Right ventricle myocardium superior (tissue), 1 donor: ENCODE data around the gene IFT57. TPM values are rescaled to one million over a fixed set of nuclear protein-coding genes. Genes with fewer than 3 reads are reported as not detected.
"Not testable (repeated sequence)": the region's sequence is repeated elsewhere in the genome, so short reads cannot be mapped to it uniquely, and the experiment has no call there.

Experiments used
- ATAC-seq: fragments of 200-7000 bp; cut with Tn5 transposase; one replicate; pipeline ENCODE4 v1.9.1; 2020; ENCODE audit warnings: mild to moderate bottlenecking; ENCODE audit not compliant: poor library complexity
- DNase-seq: peaks from one replicate; pipeline ENCODE4 v3.0.0-alpha.2; 2020
- intact Hi-C: fragments of 100-400 bp; cut with DNase I; formaldehyde crosslinking; loops from one replicate; pipeline ENCODE4 v1.11.2; 2022
- total RNA-seq: library from RNA; stranded (reverse); fragmentation: NEBNext Ultra II Directional; extraction: Animal tissue kit (Norgen Biotek cat#: 25700); gene quantifications from one replicate; pipeline ENCODE4 v1.2.1, GENCODE V29; 2021
- donor health status: DM: no; HTN: yes; CAD: no; lungs with severe emphysema.

Gene IFT57
- total RNA-seq, 1 donor from 2014 or later, result 18.7 TPM

DNA sequence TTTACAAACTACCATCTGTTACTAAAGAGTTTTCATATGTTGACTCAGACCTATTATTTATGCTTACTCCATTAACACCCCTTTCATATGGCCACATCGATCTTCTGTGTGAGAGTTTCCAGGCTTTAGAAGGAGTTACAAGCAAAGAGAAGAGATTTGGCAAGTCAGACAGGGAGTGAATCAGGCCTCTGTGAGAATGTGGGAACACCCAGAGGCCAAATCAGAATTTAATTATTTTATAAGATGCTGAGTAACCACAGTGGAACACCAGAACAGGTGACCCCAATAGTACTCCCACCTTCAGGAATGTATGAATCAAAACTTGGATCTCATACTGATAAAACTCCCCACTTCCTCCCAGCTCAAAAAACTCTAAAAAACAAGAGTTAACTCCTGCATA lies 42.0 kb downstream of the IFT57 start:
- no peak for ATAC-seq
- DNase-seq, result no peak
- intact Hi-C loops, result no loop called here

DNA sequence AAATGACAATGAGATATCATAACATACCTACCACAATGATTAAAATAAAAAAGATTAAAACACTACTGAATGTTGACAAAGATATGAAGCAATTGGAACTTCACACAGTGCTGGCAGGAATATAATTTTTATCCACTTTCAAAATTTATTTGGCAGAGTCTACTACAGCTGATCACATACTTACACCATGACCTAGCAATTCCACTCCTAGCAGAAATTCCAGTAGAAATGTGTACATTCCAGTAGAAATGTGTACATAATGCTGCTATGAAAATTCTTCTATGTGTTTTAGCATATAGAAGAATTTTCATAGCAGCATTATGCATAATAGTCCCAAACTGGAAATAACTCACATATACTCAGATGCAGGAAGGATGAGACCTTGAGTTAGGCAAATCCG lies 43.5 kb downstream of the IFT57 start:
- DNase-seq (no peak), ATAC-seq (no peak)
- intact Hi-C loops, result no loop called here

DNA sequence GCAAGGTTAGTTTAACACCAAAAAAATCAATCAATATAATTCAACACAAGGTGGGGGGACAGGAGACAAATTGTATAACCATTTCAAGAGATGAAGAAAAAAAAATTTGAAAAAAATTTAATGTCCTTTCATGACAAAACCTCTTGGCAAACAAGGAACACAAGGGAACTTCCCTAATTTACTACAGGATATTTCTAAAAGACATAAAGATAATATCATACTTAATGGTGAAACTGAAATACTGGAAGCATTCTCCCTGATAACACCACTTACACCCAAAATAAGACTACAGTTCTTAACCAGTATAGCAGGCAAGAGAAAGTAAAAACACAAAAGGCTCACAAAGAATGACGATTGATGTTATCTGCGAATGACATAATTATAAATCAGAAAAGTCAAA lies 44.7 kb downstream of the IFT57 start:
- intact Hi-C loops, result no loop called here
- ATAC-seq (no peak), DNase-seq (no peak)

DNA sequence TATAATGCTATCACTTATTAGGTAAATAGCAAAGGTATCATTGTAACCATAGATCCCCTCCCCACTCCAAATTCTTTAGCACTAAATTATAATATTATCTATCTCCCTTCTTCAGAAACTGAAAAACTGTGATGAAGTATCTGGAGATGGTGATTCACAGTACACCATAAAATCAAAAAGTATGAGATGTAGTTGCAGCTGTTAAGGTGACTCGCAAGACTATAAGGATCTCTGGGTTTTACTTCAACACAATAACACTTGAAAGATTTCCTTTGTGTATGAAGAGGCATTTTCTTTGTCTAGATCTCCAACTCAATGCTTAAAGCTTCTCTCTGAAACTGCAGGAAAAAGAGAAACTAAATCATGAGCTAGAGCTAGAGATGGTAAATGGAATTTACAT lies 46.9 kb downstream of the IFT57 start:
- intact Hi-C loops, result no loop called here
- no peak for ATAC-seq
- DNase-seq, result no peak

DNA sequence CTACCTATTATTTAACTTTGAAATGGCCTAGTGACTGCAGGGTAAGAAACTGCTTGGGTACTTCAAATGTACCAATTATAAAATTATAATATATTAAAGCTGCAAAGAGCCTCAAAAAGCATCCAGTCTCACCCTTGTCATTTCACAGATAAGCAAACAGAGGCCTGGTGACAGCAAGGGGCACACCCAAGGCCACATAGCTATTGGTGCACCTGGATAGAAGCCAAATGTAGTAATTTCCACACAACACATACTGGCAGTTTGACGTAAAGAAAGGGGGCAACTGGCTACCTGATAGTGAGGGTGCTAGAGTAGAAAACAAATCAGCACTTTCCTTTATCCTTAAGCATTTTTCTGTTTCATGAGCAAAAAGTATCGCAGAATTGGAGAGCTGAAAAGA lies 51.1 kb downstream of the IFT57 start:
- intact Hi-C loops, result no loop called here
- no peak for ATAC-seq

DNA sequence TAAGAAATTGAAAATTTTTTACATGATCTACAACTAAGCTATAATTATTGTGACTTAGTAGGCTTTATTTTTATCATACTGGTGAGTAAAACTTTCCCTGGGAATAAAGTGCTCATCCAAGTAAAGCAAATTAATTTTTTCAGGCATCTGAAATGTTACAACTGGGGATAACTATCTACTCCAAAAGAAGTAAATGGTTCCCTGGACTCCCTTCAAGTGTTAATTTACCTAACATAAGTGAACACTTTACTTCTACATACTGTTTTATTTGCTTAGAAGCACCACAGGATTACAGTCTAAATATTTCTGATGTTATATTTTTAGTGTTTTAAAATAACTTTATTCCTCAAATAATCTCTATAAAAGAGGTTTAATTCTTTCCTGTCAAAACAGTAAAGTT lies 57.8 kb downstream of the IFT57 start:
- no peak for ATAC-seq
- no peak for DNase-seq
- intact Hi-C loops, result no loop called here

More for the DNA sequence above, 51.1 kb downstream of the IFT57 start:
- DNase-seq, result no peak

DNA sequence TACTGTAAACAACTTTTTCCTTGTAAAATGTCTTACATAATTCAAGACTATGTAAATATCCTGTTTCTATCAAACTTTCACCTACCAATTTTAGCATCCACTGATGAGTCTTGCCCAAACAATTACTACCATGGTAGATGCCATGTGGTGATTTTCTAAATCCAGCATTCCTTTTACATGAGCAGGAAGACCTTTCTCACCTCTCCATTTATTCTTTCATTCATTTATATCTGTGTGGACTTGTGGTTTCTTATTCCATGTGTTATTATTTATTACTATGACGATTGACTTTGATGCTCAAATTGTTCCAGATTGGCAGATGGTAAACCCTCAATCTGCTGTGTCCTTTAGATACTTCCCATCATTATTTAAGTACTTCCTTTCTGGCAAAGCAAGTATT lies 62.4 kb downstream of the IFT57 start:
- no peak for DNase-seq
- ATAC-seq, result no peak
- intact Hi-C loops, result no loop called here

DNA sequence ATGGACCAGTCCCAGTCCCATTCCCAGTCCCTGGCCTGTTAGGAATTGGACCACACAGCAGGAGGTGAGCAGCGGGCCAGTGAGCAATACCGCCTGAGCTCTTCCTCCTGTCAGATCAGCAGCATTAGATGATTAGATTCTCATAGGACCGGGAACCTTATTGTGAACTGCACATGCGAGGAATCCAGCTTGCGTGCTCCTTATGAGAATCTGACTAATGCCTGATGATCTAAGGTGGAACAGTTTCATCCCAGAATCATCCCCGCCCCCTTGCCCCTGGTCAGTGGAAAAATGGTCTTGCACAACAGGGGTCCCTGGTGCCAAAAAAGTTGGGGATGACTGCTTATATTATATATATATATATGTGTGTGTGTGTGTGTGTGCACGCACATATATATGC lies 63.1 kb downstream of the IFT57 start:
- ATAC-seq (no peak), DNase-seq (no peak)
- intact Hi-C loops, result no loop called here

DNA sequence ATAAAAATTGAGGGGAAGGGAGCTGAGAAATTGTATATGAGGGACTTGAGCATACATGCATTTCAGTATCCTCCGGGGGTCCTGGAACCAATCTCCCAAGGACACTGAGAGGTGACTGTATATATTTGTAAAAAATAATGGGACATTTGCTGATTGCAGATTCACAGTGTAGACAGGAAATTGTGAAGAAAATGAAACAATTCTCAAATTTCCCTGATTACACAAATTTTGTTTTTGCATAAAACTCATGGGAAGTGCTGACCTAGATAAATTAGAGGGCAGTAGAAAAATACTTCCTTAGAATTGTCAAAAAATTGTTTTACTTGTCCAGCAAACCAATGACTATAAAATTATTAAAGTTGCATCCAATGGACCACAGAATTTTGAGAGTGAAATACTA lies 64.0 kb downstream of the IFT57 start:
- intact Hi-C loops, result no loop called here

DNA sequence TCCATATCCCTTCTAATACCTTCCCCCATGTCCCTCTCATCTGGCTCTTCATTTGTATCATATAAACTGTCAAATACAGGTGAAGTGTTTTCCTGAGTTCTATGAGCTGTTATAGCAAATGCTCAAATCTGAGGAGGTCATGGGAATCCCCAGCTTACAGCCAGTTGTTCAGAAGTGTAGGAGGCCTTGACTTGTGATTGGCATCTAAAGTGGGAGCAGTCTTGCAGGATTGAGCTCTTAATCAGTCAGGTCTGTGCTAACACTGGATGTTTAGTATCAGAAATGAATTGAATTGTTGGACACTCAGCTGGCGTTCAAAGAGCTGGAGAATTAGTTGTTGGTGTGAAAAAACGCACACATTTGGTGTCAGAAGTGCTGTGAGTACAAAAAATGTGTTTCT lies 65.0 kb downstream of the IFT57 start:
- DNase-seq (no peak), ATAC-seq (no peak)
- intact Hi-C loops, result no loop called here

More for the DNA sequence above, 64.0 kb downstream of the IFT57 start:
- ATAC-seq (no peak), DNase-seq (no peak)

DNA sequence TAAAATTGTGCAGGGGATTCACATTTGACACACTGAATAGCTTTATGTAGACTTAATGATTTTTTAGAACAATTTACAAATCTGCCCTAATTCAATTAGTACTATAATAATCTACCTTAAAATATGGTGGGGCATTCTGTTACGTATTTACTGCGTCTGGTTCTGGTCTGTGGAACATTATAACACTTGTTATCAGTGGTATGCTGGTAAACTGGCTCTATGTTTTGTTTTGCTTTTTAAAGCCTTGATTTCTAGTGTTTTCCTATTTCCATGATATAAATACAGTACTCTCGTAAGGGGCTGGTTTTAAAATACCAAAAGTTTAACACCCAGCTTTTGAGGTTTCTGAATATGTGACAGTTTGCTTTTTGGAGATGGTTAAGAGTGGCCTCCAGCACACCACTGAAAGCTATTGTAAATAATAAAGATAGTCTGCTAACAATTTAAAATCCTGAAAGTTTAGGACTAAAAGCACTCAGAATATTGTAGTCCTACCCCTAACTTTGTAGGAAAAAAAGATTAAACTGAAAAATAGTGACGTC lies 65.8 kb downstream of the IFT57 start:
- DNase-seq (no peak), ATAC-seq (no peak)
- intact Hi-C loops, result no loop called here

DNA sequence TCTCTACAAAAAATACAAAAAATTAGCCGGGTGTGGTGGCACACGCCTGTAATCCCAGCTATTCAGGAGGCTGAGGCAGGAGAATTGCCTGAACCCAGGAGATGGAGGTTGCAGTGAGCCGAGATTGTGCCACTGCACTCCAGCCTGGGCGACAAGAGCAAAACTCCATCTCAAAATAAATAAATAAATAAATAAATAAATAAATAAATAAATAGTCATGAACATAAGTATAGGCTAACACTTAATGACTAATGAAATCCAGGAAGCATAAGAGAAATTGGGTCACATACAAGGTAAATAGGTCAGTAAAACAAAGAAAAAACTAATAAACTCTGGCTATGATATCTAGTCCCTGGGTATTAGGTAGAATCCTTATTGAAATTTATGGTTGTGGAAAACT lies 66.6 kb downstream of the IFT57 start:
- intact Hi-C loops, ATAC-seq, DNase-seq: not testable (repeated sequence)

DNA sequence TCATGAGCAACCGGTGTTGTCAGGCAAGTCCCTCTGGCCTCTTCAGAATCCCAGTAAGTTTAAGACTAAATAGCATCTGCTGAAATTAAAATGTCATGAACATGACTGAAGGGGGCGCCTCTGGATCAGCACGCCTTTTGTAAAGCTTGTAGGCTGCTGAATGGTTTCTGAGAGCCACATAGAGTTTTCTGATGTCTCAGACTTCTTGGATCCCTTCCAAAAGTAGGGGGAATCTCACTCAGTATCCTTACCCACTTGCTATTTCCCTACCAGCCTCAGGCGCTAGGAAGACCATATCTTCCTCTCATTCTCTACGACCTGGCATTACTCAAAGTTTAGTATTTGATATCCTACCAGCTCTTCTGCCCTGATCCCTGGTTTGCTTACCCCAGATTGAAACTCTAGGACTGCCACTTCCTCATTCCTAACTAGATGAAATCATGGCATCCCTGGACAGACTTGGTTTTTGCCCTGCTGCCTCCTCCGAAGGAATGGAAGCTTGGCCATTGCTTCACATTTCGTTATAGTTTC lies 68.7 kb downstream of the IFT57 start:
- ATAC-seq (no peak), DNase-seq (no peak)
- intact Hi-C loops, result no loop called here

DNA sequence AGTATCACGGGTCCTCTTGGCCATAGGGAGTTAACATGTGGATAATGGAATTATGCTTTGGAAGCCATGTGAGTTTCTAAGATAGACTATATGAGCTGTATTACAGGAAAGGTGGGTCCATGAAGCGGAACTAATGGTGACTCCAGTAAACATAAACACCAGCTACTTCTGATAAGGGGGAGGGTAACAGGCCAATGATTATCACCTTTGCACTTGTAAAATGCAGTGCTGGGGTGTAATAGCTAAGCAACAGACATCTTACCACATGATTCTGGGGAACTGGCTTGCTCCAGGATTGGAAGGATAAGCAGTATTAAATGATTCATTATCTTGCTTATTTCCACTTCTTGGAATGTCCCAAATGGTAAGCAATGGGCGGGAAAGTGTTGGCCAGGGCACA lies 70.0 kb downstream of the IFT57 start:
- intact Hi-C loops, result no loop called here
- no peak for ATAC-seq

DNA sequence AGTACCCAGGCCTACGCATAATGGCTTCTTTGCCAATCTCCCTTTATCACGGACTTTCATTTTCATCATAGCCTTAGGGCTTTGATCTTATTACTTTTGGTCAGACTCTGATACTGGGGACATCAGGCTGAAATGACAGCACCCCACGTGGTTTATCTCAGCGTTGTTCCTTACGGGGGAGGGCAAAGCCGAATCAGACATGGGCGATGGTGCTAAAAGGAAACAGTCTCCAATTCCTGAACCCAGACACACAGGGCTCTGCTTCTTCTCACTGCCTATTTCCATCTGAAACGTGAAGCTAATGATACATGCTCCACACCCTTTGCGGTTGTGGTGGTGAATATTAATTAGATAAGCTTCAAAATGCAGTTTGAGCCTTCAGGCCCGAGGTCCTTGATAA lies 72.0 kb downstream of the IFT57 start:
- DNase-seq, result no peak

More for the DNA sequence above, 70.0 kb downstream of the IFT57 start:
- DNase-seq, result no peak

DNA sequence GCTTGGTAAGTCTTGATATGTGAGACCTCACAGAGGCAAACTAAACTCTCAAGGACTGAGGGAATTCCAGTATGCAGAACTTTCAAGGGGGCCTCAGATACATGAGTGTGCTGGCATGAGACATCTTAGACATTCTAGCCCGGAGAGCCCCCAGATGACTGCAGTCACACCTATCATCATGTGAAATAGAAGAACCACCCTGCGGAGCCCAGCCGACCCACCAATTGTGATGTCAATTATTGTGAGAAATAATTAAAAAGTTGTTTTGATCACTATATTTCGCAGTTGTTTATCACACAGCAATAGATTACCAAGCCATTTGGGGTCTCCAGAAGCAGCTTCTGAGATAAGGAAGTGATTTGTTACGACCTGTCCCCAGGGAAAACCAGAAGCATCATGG lies 76.1 kb downstream of the IFT57 start:
- ATAC-seq, result no peak
- intact Hi-C loops, result no loop called here
- DNase-seq, result no peak

More for the DNA sequence above, 72.0 kb downstream of the IFT57 start:
- intact Hi-C loops, result no loop called here
- no peak for ATAC-seq

DNA sequence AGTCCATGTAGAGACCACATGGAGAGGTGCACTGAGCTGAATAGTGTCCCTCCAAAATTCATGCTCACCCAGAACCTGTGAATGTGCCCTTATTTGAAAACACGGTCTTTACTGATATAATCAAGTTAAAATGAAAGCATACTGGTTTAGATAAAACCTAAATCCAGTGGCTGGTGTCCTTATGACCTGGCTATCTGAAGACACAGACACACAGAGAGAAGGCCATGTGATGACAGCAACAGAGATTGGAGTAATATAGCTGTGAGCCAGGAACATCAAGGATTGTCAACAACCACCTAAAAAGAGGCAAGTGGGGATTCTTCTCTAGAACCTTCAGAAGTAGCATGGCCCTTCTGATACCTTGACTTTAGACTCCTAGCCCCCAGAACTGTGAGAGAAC lies 76.6 kb downstream of the IFT57 start:
- DNase-seq (no peak), ATAC-seq (no peak)
- intact Hi-C loops, result no loop called here

DNA sequence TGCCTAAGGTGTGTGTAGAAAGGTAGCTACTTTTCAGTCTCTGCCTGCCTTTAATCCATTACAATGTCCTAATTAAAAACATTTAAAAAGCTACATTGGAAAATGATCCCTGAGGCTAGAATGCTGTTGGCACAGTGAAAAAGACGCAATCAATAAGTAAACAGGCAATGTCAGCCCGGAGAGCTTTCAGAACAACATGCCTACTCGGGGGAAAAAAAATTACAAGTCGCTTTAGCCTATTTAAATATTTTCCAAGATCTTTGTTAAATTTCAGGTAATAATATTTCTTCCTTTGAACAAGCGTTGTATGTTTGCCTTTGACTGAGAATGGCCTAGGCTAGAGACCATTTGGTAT lies 84.8 kb downstream of the IFT57 start:
- intact Hi-C loops, result no loop called here
- ATAC-seq, result no peak

DNA sequence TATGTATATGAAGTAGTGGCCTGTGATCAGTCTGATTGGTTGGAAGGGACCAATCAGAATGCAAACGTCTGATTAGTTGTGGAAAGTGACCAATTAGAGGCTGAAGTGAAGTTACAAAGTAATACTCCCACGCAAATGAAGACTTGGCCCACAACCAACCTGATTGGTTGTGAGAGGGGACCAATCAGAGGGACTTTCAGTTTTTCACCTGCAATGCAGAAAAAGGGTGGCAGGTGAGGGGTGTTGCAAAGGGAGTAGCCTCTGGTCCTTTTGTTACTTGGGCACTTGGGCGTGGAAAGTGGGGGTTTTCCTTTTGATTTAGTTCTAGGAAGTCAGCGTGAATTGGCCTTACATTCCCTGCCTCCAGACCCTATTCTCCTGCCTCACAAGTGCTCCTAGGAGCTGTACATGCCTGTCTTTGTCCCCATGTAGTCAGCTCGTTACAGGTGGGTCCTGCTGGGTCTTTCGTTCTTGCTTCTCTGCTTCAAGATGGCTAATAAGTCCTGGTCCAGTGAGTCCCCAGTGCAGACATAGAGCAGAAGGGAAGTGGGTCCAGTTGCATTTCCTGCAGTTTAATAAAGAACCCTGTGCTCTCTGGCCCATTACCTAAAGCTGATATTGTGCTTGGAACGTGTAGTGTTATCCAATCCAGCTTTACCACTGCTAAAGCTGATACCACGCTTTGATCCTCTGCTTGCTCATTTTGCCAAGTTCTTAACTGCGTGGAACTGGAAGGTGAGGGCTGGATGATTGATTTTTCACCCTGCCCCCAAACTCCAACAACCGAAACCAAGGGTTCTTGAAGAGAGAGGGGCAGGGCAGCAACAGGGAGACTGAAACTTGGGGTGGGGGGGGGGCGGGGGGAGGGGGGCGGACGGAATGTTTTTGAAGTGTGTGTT lies 85.4 kb downstream of the IFT57 start:
- DNase-seq (no peak), ATAC-seq (no peak)
- intact Hi-C loops, result no loop called here

More for the DNA sequence above, 84.8 kb downstream of the IFT57 start:
- DNase-seq, result no peak

DNA sequence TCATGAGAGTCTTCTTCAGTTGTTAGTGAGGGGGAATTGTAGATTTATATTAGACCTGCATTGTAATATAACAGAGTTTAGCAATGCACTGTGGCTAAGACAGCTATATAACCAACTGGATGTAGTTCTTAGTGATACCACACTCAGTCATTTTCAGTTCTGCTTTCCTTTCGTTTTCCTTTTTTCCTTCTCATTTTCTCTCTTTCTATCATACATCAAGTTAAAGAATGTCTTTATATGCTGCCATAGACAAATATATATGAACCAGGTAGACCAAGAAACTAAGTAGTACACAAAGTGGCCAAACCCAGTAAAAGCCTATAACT lies 87.7 kb downstream of the IFT57 start:
- ATAC-seq (no peak), DNase-seq (no peak)
- intact Hi-C loops, result no loop called here
